GM12891 (cell line): ENCODE measurements around the gene LTBR.

ENCODE experiments used
- PAX5 ChIP-seq: IDR thresholded peaks from 2 replicates; pipeline ENCODE4 v1.6.1; 2011; ENCODE audit warnings: low read length, moderate library complexity, mild to moderate bottlenecking; ENCODE audit not compliant: insufficient read depth, severe bottlenecking
- POLR2A ChIP-seq: IDR thresholded peaks from 2 replicates; pipeline ENCODE4 v1.6.1; 2011; ENCODE audit warnings: low read depth, low read length, control low read depth
- POLR2AphosphoS5 ChIP-seq: IDR thresholded peaks from 2 replicates; pipeline ENCODE4 v1.6.1; 2011; ENCODE audit warnings: low read depth, low read length, control low read depth
- TAF1 ChIP-seq: IDR thresholded peaks from 2 replicates; pipeline ENCODE4 v1.6.1; 2011; ENCODE audit warnings: low read depth, low read length, control low read depth

- TF ChIP-seq PAX5 = no peak
- TF ChIP-seq TAF1 = no peak
- no peak for TF ChIP-seq POLR2A
- no peak for TF ChIP-seq POLR2AphosphoS5
Measured at GRCh38 chr12:6386038-6386437, 2.1 kb downstream of the LTBR start.
